ENCODE results near the gene TFPT.

GRCh38 chr19:54147676-54148075 is 32.2 kb upstream of the TFPT start:
- TF ChIP-seq CTCF (IDR thresholded peaks at IDR 0.05; ENCODE audit: low read depth, low read length, missing input control) (no peak), REST (IDR thresholded peaks at IDR 0.05) (no peak)
